ENCODE data around the gene ARHGEF28. TPM values are rescaled to one million over a fixed set of nuclear protein-coding genes. Genes with fewer than 3 reads are reported as not detected.

The ARHGEF28 gene
- total and polyA plus RNA-seq, 10 of the 15 experiments (the other 5 are each of a cell fraction or from before 2014, with no cell fraction given): 0.10 to 0.72 (median 0.22) TPM; not detected in 2

GRCh38 chr5:73687357-73687756 is 61.4 kb downstream of the ARHGEF28 start (continued):
- TF ChIP-seq, protein P1, sequence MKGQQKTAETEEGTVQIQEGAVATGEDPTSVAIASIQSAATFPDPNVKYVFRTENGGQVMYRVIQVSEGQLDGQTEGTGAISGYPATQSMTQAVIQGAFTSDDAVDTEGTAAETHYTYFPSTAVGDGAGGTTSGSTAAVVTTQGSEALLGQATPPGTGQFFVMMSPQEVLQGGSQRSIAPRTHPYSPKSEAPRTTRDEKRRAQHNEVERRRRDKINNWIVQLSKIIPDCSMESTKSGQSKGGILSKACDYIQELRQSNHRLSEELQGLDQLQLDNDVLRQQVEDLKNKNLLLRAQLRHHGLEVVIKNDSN (IDR thresholded peaks at IDR 0.05; ENCODE audit: borderline replicate concordance, extremely low read length, insufficient read depth, low read depth, low read length): no peak
- TF ChIP-seq ELK1 (IDR thresholded peaks at IDR 0.05; ENCODE audit: low read depth, low read length) (no peak), ZSCAN29 (IDR thresholded peaks at IDR 0.05) (no peak), JUNB (IDR thresholded peaks at IDR 0.05) (peak; percentile 74), NR2C1 (IDR thresholded peaks at IDR 0.05) (no peak), FOXK2 (IDR thresholded peaks at IDR 0.05) (no peak), PML (IDR thresholded peaks at IDR 0.05; ENCODE audit: low read length) (no peak), NFIC (IDR thresholded peaks at IDR 0.05; ENCODE audit: low read depth, low read length) (peak; percentile 75), JUND (IDR thresholded peaks at IDR 0.05; ENCODE audit: low read depth, low read length) (peak; percentile 42; the same call in 1 of the 2 replicates), YBX1 (IDR thresholded peaks at IDR 0.05) (no peak), CHD2 (IDR thresholded peaks at IDR 0.05; ENCODE audit: borderline replicate concordance, low read depth, low read length) (no peak), RCOR1 (conservative IDR thresholded peaks at IDR 0.05; ENCODE audit: low read depth, low read length) (no peak), PAX8 (IDR thresholded peaks at IDR 0.05) (no peak), SMC3 (IDR thresholded peaks at IDR 0.05; ENCODE audit: borderline replicate concordance, low read length) (no peak), CHD4 (IDR thresholded peaks at IDR 0.05) (no peak), ETV6 (conservative IDR thresholded peaks at IDR 0.05 in 1 of 2, IDR thresholded peaks at IDR 0.05 in 1 of 2; ENCODE audit: borderline replicate concordance in 1 of 2, low read depth in 1 of 2) (peak in 1 of 2 experiments; percentile 12; a peak in 1 of 4 replicates), NR2F1 (conservative IDR thresholded peaks at IDR 0.05) (peak; percentile 86), TAF1 (IDR thresholded peaks at IDR 0.05; ENCODE audit: borderline replicate concordance, low read depth, low read length) (no peak), STAT1 (conservative IDR thresholded peaks at IDR 0.05) (no peak), ZBTB11 (CRISPR knock-in tag; IDR thresholded peaks at IDR 0.05) (no peak), MXI1 (IDR thresholded peaks at IDR 0.05; ENCODE audit: low read depth, low read length) (no peak), SMAD5 (IDR thresholded peaks at IDR 0.05; ENCODE audit: low read depth) (no peak), YY1 (IDR thresholded peaks at IDR 0.05; ENCODE audit: low read depth, low read length) (no peak), ATF2 (IDR thresholded peaks at IDR 0.05; ENCODE audit: low read length) (peak; percentile 75)
- TF ChIP-seq, protein P2, sequence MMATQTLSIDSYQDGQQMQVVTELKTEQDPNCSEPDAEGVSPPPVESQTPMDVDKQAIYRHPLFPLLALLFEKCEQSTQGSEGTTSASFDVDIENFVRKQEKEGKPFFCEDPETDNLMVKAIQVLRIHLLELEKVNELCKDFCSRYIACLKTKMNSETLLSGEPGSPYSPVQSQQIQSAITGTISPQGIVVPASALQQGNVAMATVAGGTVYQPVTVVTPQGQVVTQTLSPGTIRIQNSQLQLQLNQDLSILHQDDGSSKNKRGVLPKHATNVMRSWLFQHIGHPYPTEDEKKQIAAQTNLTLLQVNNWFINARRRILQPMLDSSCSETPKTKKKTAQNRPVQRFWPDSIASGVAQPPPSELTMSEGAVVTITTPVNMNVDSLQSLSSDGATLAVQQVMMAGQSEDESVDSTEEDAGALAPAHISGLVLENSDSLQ (IDR thresholded peaks at IDR 0.05): no peak

Measured in GM12878 (cell line).